Pons (tissue), 1 donor: Measurements from ENCODE around the gene TRIM17.

ENCODE experiments used
- DNase-seq: peaks from one replicate; pipeline ENCODE4 v3.0.0-alpha.2; 2016; ENCODE audit warnings: low spot score

TRIM17 gene, protein sequence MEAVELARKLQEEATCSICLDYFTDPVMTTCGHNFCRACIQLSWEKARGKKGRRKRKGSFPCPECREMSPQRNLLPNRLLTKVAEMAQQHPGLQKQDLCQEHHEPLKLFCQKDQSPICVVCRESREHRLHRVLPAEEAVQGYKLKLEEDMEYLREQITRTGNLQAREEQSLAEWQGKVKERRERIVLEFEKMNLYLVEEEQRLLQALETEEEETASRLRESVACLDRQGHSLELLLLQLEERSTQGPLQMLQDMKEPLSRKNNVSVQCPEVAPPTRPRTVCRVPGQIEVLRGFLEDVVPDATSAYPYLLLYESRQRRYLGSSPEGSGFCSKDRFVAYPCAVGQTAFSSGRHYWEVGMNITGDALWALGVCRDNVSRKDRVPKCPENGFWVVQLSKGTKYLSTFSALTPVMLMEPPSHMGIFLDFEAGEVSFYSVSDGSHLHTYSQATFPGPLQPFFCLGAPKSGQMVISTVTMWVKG

DNA sequence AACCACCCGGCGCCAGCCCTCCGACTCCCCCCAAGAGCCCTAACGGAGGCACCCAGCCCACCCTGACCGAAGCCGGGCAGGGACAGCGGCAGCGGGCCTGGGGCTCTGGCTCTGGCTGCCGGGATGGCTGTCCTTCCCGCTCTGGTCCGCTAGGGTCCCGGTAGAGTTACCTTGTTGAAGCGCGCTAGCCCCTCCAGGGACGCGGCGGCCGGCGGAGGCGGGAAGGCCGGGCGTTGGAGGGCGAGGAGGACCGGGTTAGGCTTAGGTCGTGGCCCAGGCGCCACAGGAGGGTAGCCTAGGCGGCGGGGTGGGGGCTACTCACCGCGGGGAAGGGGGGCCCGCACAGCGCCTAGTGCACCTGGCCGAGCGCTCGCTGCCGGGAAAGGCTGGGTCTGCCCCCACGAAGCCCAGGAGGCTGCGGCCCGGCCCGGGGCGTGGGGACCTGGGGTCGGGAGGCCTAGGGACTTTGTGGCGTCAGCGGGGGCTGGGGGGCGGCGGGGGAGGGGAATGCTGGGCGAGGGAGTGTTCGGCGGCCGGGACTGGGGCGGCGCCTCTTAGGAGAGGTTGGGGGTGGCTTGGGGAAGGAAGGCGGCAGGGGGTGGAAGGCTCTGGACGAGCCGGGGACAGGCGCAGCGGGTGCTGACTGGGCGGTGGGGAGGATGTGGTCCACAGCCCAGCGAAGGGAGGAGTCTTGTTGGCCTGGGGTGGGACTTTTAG is at the start of gene TRIM17:
TRIM17 (minus strand) TSS at position 645 of the 717 bp plus-strand sequence. CDS start 1,789 bp downstream, outside the sequence.
- DNase-seq = no peak

- DNase-seq = no peak
Measured at GRCh38 chr1:228465571-228466146, 49.0 kb upstream of the TRIM17 start.

GRCh38 chr1:228465141-228465540 is 48.5 kb upstream of the TRIM17 start:
- DNase-seq = no peak

- DNase-seq = peak; percentile 80
Measured at GRCh38 chr1:228464487-228464983, 47.9 kb upstream of the TRIM17 start.

GRCh38 chr1:228463559-228464455 is 47.1 kb upstream of the TRIM17 start:
- DNase-seq = no peak

DNA sequence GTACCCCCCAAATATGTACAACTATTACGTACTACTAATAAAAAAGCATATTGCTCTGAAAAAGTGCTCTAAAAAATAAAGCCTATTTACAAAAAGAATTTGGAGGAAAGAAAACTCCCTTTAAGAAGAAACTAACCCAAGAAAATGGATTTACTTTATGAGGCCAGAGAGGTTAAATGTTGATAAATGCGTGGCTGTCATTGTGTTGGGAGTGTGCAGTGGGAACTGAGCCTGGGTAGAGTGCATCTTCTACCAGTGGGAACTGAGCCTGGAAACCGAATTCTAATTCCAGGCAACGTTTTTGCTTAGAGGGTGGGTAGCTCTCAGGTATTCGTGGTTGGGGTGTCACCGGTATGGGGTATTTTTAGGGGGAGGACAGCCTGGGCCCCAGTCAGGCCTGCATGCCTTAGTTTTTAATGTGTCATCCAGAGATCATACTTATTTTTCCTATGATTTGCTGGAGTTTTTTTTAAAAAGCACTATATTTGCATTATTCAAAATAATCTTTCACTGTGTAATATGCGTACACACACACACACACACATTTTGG is 46.4 kb upstream of the TRIM17 start:
- no peak for DNase-seq

DNA sequence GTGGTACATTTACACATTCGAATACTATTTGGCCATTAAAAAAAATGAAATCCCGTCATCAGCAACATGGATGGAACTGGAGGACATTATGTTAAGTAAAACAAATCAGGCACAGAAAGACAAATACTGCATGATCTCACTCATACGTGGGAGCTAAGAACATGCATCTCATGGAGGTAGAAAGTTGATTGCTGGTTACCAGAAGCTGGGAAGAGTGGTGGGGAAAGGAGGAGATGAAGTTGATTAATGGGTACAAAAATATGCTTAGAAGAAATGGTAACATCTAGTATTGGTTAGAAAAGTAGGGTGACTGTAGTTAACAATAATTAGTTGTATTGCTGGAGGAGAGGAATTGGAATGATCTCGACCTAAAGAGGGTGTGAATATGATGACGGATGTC is 45.9 kb upstream of the TRIM17 start:
- no peak for DNase-seq

DNA sequence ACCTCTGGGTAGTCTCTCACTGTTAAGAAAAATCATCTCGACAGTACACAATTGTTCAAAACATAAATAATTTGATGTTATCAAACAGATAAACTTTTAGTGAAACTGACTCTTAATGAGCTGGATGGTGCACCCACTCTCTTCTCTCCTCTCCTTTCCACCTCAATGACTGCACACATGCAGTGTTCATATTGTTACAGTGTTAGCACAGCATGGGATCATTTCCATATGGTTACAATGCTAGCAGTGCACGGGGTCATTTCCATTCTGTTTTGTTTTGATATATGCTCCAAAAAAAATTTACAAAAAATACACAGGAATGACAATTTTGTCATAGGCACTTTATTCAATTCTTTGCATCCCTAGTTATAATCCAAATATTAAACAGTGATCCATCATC is 44.2 kb upstream of the TRIM17 start:
- DNase-seq = no peak

DNA sequence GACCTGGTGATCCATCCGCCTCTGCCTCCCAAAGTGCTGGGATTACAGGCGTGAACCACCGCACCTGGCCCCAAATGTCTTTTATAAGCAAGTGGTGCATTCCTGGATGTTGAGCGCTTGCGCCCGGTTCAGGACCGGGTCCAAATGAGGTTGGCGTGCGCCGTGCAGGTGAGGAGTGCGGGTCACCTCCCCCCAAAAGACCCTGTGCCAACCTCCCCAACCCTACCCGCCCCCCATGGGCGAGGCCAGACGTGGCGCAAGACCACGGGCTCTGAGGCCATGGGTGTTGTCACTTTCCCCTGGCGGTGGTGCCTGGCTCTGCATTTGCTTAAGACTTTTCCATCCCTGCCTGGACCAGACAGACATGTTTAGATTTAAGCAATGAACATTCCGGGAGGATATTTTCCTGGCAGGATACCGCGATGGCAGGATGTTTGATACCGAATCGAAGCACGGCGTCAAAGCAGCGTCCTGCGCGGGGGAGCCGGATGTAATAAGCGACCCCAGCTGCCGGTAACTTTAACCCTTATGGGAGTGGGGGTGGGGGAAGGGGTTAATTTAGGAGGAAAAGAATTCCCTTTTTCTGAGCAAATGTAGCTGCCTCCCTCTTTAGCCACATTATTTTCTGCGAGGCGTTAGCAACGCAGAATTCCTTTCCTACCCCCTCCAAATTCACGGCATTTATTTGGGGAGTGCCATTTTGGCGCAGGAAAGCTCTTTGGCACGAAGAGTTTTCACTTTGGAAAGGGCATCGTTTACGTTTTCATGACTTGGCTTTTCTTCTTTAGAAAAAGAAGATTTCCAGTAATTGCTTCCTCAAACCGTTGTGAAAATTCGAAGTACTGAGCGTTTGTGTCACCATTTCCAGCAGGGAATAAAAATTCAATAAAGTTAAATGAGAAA is 42.7 kb upstream of the TRIM17 start:
- peak; percentile 44 for DNase-seq

DNA sequence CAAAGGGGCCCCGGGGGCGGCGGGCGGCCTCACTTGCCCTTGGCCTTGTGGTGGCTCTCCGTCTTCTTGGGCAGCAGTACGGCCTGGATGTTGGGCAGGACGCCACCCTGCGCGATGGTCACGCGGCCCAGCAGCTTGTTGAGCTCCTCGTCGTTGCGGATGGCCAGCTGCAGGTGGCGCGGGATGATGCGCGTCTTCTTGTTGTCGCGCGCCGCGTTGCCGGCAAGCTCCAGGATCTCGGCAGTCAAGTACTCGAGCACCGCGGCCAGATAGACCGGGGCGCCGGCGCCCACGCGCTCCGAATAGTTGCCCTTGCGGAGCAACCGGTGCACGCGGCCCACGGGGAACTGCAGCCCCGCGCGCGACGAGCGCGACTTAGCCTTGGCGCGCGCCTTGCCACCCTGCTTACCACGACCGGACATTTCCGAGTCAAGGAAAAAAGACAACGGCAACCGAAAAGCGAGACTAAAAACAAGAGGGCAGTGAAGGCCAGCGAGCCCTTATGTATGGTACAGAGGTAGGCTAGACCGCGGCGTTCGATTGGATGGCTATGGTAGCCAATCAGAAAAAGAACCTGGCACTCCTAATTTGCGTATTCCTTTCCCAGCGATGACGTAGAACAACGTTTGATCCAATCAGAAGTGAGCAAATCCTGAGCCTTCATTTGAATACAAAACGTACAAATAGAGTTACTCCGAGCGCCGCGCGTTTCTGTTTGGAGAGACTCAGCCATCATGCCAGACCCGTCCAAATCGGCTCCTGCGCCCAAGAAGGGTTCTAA is 40.9 kb upstream of the TRIM17 start:
- peak; percentile 99 for DNase-seq

- no peak for DNase-seq
Measured at GRCh38 chr1:228457017-228457395, 40.3 kb upstream of the TRIM17 start.

DNA sequence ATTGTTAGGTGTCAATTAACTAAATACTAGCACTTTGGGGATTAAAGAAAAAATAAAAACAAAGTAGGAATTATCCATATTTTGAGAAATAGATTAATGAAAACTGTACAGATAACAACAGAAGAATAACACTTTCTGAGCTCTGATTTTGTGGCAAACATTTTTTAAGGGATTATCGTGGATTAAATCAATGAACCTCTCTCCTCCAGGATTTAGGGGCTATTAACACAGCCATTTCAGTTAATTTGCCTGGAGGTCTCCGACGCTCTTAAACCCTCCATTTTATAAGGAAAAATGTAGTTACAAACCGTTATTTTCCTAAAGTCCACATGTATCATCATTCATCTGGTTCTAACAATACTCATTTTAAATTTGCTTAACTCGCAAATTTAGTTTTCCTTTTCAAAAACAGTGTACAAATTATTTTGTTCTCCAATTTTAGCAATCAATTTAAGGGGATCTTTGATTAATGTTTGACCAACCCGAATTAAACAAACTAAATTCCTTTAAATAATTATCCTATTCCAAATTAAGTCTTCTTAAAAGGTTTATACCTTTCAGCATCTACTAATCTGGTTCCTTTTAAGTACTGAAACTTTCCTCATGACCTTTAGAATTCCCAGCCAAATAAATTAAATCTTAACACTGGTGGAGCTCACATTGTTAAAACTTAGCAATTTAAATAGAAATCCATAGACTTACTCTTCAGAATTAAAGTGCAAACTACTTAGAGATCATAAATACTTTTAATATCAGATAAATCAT is 39.8 kb upstream of the TRIM17 start:
- no peak for DNase-seq

DNA sequence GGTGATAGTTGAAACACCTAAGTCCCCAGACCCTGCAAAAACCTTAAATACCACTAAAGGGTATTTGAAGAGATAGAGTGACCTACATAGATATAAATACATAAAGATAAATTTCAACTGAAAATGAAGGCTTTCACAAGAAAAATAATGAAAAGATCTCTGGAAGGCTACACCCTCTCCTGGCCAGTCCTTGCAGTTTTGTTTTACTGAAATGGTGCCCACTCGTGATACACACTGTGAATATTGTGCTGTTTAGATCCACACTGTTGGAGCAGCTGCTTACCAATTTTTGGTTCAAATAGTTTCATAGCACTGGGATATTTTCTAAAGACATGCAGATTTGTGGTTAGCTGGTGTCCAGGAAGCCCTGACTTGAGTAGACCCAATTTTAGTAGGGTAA is 39.1 kb upstream of the TRIM17 start:
- no peak for DNase-seq

DNA sequence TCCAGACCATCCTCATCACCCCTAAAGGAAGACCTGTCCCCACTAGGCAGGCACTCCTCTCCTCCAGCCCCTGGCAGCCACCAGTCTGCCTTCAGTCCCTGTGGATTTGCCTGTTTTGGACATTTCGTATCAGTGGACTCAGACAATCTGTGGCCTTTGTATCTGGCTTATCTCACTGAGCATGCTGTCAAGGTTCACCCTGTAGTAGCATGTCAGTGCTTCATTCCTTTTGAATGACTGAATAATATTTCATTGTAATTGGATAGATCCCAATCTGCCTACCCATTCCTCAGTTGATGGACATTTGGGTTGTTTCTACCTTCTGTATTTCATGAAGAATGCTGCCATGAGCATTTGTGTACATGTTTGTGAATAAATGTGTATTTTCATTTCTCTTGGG is 37.6 kb upstream of the TRIM17 start:
- DNase-seq = no peak

DNA sequence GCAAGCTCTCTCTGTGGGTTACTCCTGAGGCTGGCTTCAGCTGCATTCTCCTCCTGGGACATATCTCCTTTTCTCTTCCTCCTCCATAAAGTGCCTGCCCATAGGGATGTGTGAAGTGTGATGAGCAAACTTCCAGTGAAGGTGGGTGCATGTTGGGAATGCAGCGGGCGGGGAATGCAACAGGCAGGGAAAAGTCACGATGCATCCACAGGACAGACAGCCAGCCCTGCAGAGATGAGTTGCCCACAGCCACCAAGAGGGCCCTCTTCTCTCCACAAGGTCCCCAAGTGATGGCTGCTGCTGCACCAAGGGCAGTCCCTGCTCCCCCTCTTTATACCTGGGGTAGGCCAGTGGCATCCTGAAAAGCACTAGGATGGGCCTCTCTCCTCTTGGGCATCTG is 37.0 kb upstream of the TRIM17 start:
- no peak for DNase-seq

- no peak for DNase-seq
Measured at GRCh38 chr1:228453022-228453560, 36.4 kb upstream of the TRIM17 start.

- DNase-seq = no peak
Measured at GRCh38 chr1:228452194-228453021, 35.7 kb upstream of the TRIM17 start.

GRCh38 chr1:228450200-228450599 is 33.5 kb upstream of the TRIM17 start:
- no peak for DNase-seq
